IPS-20b (cell line): ENCODE data around the gene HMGB2.
A peak's percentile ranks its signal among the peaks of the same experiment; 100 is the strongest.

Experiments
- H3K27ac ChIP-seq: one replicate; pipeline ENCODE4 v1.5.1; 2013; ENCODE audit warnings: low read length
- H3K27me3 ChIP-seq: 2 replicates; pipeline ENCODE4 v1.6.1; 2013; ENCODE audit warnings: mild to moderate bottlenecking, low read length, inconsistent platforms; ENCODE audit not compliant: insufficient read depth
- H3K36me3 ChIP-seq: 2 replicates; pipeline ENCODE4 v1.6.1; 2013; ENCODE audit warnings: low read depth, mild to moderate bottlenecking, inconsistent platforms, low read length, moderate library complexity; ENCODE audit not compliant: insufficient read depth
- H3K4me1 ChIP-seq: 2 replicates; pipeline ENCODE4 v1.6.1; 2013; ENCODE audit warnings: mild to moderate bottlenecking, control low read depth, inconsistent platforms, low read length, moderate library complexity; ENCODE audit not compliant: insufficient read depth
- H3K4me3 ChIP-seq: 2 replicates; pipeline ENCODE4 v1.5.1; 2013; ENCODE audit warnings: mild to moderate bottlenecking, low read length, inconsistent platforms
- H3K9ac ChIP-seq: 2 replicates; pipeline ENCODE4 v1.6.1; 2013; ENCODE audit warnings: low read depth, mild to moderate bottlenecking, inconsistent platforms, low read length, moderate library complexity
- H3K9me3 ChIP-seq: 2 replicates; pipeline ENCODE4 v1.6.1; 2013; ENCODE audit warnings: mild to moderate bottlenecking, low read depth, low read length, inconsistent platforms; ENCODE audit not compliant: insufficient read depth

The HMGB2 gene

GRCh38 chr4:173334085-173334890 lies at the start of gene HMGB2:
Gene HMGB2 (minus strand): TSS chr4:173334358. CDS start chr4:173333649, 709 bp downstream.
- Histone ChIP-seq H3K9ac (peak within 1 kb of the TSS; percentile 98), H3K4me3 (peak within 1 kb of the TSS; percentile 96), H3K4me1 (peaks cover 16% of the 10 kb centered on the region; the same call in 1 of the 2 replicates), H3K36me3 (peaks cover 42% of the 10 kb centered on the region), H3K9me3 (no peaks in the 10 kb centered on the region), H3K27me3 (0 out of 2 replicates have a peak, but pooled peaks cover 5% of the 10 kb centered on the region), H3K27ac (peak within 1 kb of the TSS; percentile 95)

GRCh38 chr4:173382349-173382748 lies 48.2 kb upstream of the HMGB2 start:
- H3K4me1 ChIP-seq: peaks cover 10% of the 10 kb centered on the region; the same call in 1 of the 2 replicates
- H3K9ac ChIP-seq: no peak overlapping the region
- no peaks in the 10 kb centered on the region for H3K9me3 ChIP-seq
- H3K4me3 ChIP-seq: no peak overlapping the region
- no peak overlapping the region for H3K27ac ChIP-seq
- H3K36me3 ChIP-seq: no peaks in the 10 kb centered on the region
- no peaks in the 10 kb centered on the region for H3K27me3 ChIP-seq

- peaks cover 10% of the 10 kb centered on the region; the same call in 1 of the 2 replicates for H3K4me1 ChIP-seq
- H3K27me3 ChIP-seq: no peaks in the 10 kb centered on the region
- no peak overlapping the region for H3K4me3 ChIP-seq
- no peaks in the 10 kb centered on the region for H3K36me3 ChIP-seq
- no peak overlapping the region for H3K27ac ChIP-seq
- H3K9me3 ChIP-seq: no peaks in the 10 kb centered on the region
- no peak overlapping the region for H3K9ac ChIP-seq
These were observed 47.5 kb upstream of the HMGB2 start for GRCh38 chr4:173381610-173382009.

DNA sequence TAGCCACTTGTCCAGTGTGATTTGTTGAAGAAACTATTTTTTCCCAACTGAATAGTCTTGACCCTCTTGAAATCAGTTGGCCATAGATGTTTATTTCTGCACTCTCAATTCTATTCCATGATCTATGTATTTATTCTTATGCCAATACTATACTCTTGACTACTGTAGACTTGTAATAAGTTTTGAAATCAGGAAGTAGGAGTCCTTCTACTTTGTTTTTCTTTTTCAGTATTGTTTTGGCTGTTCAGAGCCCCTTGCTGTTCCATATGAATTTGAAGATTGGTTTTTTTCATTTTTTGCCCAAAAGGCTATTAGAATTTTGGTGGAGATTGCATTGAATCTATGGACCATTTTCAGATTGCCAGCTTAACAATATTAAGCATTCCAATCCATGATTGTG lies 46.8 kb upstream of the HMGB2 start:
- Histone ChIP-seq H3K36me3 (0 out of 2 replicates have a peak, but pooled peaks cover 2% of the 10 kb centered on the region), H3K27me3 (no peaks in the 10 kb centered on the region), H3K27ac (no peak overlapping the region), H3K9me3 (no peaks in the 10 kb centered on the region), H3K4me3 (no peak overlapping the region), H3K4me1 (peaks cover 10% of the 10 kb centered on the region; the same call in 1 of the 2 replicates), H3K9ac (no peak overlapping the region)

DNA sequence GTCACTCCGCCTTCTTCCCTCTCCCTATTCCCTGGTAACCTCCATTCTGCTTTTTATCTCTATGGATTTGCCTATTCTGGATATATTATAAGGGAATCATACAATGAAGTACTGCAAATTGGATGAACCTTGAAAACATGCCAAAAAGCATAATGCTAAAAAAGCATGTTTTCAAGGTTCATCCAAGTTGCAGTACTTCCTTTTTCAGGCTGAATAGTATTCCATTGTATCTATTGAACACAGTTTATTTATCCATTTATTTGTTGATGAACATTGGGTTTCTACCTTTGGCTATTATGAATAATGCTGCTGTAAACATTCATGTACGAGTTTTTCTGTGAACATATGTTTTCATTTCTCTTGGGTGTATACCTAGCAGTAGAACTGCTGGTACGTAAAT lies 45.8 kb upstream of the HMGB2 start:
- no peaks in the 10 kb centered on the region for H3K27me3 ChIP-seq
- no peak overlapping the region for H3K9ac ChIP-seq
- H3K4me1 ChIP-seq: peaks cover 10% of the 10 kb centered on the region; the same call in 1 of the 2 replicates
- H3K9me3 ChIP-seq: no peaks in the 10 kb centered on the region
- peaks cover 8% of the 10 kb centered on the region; the same call in 1 of the 2 replicates for H3K36me3 ChIP-seq
- H3K27ac ChIP-seq: no peak overlapping the region
- H3K4me3 ChIP-seq: no peak overlapping the region

DNA sequence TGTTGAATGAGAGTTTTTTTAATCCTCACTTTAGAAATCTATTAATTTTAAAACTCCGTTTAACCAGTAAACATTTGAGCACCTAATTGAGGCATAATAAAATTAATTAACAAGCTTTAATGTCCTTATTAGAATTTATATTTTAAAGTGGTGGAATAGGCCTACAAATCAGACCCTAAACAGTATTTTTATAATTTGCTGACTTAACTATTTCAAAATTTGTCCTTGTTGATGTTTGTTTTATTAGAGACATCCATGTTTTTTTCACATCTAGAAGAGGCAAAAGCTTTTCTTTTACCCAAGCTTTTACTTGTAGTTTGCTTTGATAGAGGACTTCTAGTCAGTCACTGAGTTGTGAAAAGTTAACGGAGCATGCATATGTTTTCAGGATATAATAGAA lies 40.4 kb upstream of the HMGB2 start:
- no peak overlapping the region for H3K9ac ChIP-seq
- H3K4me3 ChIP-seq: no peak overlapping the region
- no peak overlapping the region for H3K27ac ChIP-seq
- H3K9me3 ChIP-seq: no peaks in the 10 kb centered on the region
- peaks cover 11% of the 10 kb centered on the region; the same call in 1 of the 2 replicates for H3K27me3 ChIP-seq
- H3K36me3 ChIP-seq: peaks cover 14% of the 10 kb centered on the region
- H3K4me1 ChIP-seq: peaks cover 6% of the 10 kb centered on the region; the same call in 1 of the 2 replicates

DNA sequence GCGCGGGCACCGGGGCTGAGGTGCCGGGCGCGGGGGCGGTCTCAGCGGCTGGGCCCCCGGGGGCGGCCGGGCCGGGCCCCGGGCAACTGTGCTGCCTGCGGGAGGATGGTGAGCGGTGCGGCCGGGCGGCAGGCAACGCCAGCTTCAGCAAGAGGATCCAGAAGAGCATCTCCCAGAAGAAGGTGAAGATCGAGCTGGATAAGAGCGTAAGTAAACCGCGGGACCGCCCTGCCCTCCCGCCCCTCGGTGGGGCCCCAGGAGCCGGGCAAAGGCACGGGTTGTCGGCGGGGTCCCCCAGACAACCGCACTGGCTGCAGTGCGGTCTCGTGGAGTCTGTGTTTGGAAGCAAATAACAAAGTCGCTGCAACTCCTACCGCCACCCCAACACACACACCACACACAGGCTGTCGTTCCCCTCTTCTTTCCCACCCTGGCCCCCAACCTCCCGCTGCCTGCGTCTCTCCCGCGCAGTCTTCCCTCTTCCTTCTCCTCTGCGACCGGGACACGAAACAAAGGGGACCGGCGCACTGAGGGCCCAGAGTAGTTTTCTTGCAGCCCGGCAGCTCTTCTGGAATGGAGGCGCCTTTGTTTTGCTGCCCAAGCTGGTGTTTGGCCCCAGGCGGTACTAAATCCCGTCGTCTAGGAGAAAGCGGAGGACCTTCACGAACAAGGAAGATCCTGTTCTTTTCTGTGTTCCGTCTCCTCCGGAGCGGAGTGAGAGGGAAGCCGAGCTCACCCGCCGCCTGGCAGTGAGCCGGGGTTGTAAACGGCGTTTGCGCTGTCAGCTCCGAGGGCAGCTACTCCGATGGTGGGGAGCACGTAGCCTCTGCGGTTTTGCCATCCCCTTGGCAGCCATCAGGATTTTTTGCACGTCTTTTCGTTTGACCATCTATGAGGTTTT lies 37.4 kb upstream of the HMGB2 start:
- H3K27ac ChIP-seq: no peak overlapping the region

GRCh38 chr4:173370477-173371291 lies 36.5 kb upstream of the HMGB2 start, which contains the start of gene SAP30:
Gene SAP30 (plus strand): TSS chr4:173370954. CDS start chr4:173371183, 229 bp downstream.
- peaks cover 3% of the 10 kb centered on the region; the same call in 1 of the 2 replicates for H3K4me1 ChIP-seq
- H3K4me3 ChIP-seq: peak within 1 kb of the TSS; percentile 91
- H3K27me3 ChIP-seq: peaks cover 11% of the 10 kb centered on the region; the same call in 1 of the 2 replicates
- no peak within 1 kb of the TSS for H3K27ac ChIP-seq
- peaks cover 9% of the 10 kb centered on the region for H3K36me3 ChIP-seq
- no peaks in the 10 kb centered on the region for H3K9me3 ChIP-seq
- H3K9ac ChIP-seq: peak within 1 kb of the TSS; percentile 84; the same call in 1 of the 2 replicates

More for the DNA sequence above, 37.4 kb upstream of the HMGB2 start:
- H3K27me3 ChIP-seq: peaks cover 11% of the 10 kb centered on the region; the same call in 1 of the 2 replicates
- H3K4me1 ChIP-seq: peaks cover 3% of the 10 kb centered on the region; the same call in 1 of the 2 replicates
- peak overlapping the region; percentile 84; the same call in 1 of the 2 replicates for H3K9ac ChIP-seq
- H3K9me3 ChIP-seq: no peaks in the 10 kb centered on the region
- peak overlapping the region; percentile 91 for H3K4me3 ChIP-seq
- peaks cover 14% of the 10 kb centered on the region for H3K36me3 ChIP-seq

GRCh38 chr4:173370130-173370476 lies 35.9 kb upstream of the HMGB2 start:
- peaks cover 6% of the 10 kb centered on the region; the same call in 1 of the 2 replicates for H3K36me3 ChIP-seq
- no peak overlapping the region for H3K27ac ChIP-seq
- H3K4me3 ChIP-seq: peak overlapping the region; percentile 91
- H3K27me3 ChIP-seq: peaks cover 11% of the 10 kb centered on the region; the same call in 1 of the 2 replicates
- H3K9me3 ChIP-seq: no peaks in the 10 kb centered on the region
- peaks cover 3% of the 10 kb centered on the region; the same call in 1 of the 2 replicates for H3K4me1 ChIP-seq
- peak overlapping the region; percentile 76; the same call in 1 of the 2 replicates for H3K9ac ChIP-seq

DNA sequence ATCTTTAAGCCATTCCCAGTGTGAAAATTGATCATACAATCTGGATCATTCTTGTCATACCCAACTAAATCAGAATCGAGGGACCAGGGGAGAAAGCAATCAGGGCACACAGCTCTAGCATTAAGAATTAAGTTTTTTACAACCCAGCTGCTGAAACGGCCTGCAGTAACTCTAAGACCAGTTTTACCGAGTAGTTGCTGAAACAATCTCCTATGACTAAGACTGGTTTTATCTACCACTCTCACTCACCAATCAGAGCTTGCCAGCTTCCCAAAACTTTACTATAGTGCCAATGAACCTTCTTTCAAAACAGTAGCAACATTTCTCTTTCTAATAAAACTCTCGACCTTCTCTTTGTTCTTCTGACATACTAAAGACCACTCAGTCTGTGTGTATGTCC lies 33.8 kb upstream of the HMGB2 start:
- Histone ChIP-seq H3K4me3 (no peak overlapping the region), H3K9me3 (no peaks in the 10 kb centered on the region), H3K36me3 (no peaks in the 10 kb centered on the region), H3K4me1 (peaks cover 3% of the 10 kb centered on the region; the same call in 1 of the 2 replicates), H3K9ac (no peak overlapping the region), H3K27me3 (peaks cover 9% of the 10 kb centered on the region; the same call in 1 of the 2 replicates), H3K27ac (no peak overlapping the region)
